GM12874 (cell line): ENCODE measurements around the gene RPS6KB1.

ENCODE experiments used
- TF ChIP-seq, protein P1 (sequence below): IDR thresholded peaks from 2 replicates; pipeline ENCODE4 v1.5.1; 2011; ENCODE audit warnings: low read depth, mild to moderate bottlenecking, control low read depth, low read length, moderate library complexity; ENCODE audit not compliant: insufficient read depth

The RPS6KB1 gene

GRCh38 chr17:59901604-59902003 lies 8.7 kb downstream of the RPS6KB1 start:
- TF ChIP-seq, protein P1, sequence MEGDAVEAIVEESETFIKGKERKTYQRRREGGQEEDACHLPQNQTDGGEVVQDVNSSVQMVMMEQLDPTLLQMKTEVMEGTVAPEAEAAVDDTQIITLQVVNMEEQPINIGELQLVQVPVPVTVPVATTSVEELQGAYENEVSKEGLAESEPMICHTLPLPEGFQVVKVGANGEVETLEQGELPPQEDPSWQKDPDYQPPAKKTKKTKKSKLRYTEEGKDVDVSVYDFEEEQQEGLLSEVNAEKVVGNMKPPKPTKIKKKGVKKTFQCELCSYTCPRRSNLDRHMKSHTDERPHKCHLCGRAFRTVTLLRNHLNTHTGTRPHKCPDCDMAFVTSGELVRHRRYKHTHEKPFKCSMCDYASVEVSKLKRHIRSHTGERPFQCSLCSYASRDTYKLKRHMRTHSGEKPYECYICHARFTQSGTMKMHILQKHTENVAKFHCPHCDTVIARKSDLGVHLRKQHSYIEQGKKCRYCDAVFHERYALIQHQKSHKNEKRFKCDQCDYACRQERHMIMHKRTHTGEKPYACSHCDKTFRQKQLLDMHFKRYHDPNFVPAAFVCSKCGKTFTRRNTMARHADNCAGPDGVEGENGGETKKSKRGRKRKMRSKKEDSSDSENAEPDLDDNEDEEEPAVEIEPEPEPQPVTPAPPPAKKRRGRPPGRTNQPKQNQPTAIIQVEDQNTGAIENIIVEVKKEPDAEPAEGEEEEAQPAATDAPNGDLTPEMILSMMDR: no peak

DNA sequence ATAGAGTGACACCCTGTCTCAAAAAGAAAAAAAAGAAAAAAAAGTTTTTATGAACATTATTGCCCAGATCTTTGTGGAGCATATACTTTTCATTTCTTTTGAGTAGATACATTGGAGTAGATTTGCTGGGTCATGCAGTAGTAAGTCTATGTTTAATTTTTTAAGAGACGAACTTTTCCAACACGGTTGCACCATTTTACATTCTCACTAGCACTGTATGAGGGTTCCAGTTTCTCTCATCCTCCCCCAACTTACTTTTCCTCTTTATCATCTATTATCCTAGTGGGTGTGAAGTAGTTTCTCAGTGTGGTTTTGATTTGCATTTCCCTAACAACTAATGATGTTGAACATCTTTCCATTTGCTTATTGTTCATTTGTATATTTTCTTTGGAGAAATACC lies 10.5 kb downstream of the RPS6KB1 start:
- TF ChIP-seq, protein P1: no peak

DNA sequence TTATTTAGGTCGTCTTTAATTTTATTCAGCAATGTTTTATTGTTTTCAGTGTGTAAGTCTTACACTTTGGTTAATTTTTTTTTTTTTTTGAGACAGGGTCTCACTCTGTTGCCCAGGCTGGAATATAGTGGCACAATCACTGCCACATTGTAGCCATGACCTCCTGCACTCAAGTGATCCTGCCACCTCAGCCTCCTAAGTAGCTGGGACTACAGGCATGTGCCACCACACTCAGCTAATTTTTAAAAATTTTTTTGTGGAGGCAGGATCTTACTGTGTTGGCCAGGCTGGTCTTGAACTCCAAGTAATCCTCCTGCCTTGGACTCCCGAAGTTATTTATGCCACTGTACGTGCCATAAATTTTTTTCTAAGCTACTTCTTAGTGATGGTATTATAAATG lies 14.5 kb downstream of the RPS6KB1 start:
- TF ChIP-seq, protein P1: no peak

GRCh38 chr17:59914274-59914854 lies 21.4 kb downstream of the RPS6KB1 start:
- TF ChIP-seq, protein P1: peak; percentile 35; the same call in 1 of the 2 replicates

DNA sequence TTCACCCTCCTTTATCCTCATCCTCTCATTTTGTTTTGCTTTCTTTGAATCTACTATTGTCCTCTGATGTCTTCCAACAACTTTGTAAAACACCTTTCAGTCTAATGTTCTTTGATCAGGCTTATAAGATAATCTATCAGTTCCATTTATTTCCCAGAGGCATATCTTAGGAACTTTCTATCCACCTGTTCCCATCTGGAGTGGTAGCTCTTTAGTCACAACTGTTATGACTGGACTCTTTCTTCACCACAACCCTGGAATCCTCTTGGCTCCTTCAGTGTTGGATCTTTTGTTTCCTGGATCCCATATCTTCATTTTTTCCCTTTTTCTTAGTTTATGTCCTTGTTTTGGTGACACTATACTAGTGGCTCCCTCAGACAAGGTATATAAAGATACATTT lies 23.5 kb downstream of the RPS6KB1 start:
- TF ChIP-seq, protein P1: no peak

GRCh38 chr17:59941131-59941530 lies 48.2 kb downstream of the RPS6KB1 start:
- TF ChIP-seq, protein P1: no peak

DNA sequence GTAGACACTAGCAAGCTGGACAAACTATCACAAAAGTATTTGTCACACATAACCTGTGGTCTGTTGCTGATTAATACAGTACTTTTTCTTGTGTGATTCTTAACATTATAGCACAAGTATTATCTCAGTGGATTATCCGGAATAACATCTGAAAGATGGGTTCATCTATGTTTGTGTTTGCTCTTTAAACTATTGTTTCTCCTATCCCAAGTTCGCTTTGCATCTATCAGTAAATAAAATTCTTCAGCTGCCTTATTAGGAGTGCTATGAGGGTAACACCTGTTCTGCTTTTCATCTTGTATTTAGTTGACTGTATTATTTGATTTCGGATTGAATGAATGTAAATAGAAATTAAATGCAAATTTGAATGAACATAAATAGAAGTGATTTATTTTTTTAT lies 57.1 kb downstream of the RPS6KB1 start:
- TF ChIP-seq, protein P1: no peak
